ENCODE results near the gene ADGRE1.

- TF ChIP-seq CTCF (IDR thresholded peaks at IDR 0.05) (no peak), POLR2A (IDR thresholded peaks at IDR 0.05; ENCODE audit: low read depth) (no peak), POLR2AphosphoS5 (IDR thresholded peaks at IDR 0.05) (no peak), EP300 (IDR thresholded peaks at IDR 0.05) (no peak)
These were observed 42.8 kb downstream of the ADGRE1 start for GRCh38 chr19:6930190-6930589.

Data from esophagus muscularis mucosa (tissue), 4 donors.